Stimulated activated memory B cell treated with anti-CD40 and anti-IgM and Interleukin-4, amounts not matched to agents 10 μg/mL and 1 μg/mL and 100 μg/mL, for 72 hours (primary cell): ENCODE data around the gene SAP25.

Experiments
- ATAC-seq: fragments of 150-1000 bp; cut with Tn5 transposase; 2 replicates; pipeline ENCODE4 v1.10.0; 2021
- H3K27ac Mint-ChIP-seq: one replicate; pipeline ENCODE4 v1.8.0; 2022; ENCODE audit warnings: mild to moderate bottlenecking, mixed read lengths
- H3K27me3 Mint-ChIP-seq: one replicate; pipeline ENCODE4 v1.8.0; 2022; ENCODE audit warnings: mixed read lengths
- H3K36me3 Mint-ChIP-seq: one replicate; pipeline ENCODE4 v1.8.0; 2022; ENCODE audit warnings: mixed read lengths
- H3K4me1 Mint-ChIP-seq: one replicate; pipeline ENCODE4 v1.8.0; 2022; ENCODE audit warnings: mixed read lengths
- H3K4me3 Mint-ChIP-seq: one replicate; pipeline ENCODE4 v1.8.0; 2022; ENCODE audit warnings: mild to moderate bottlenecking, moderate library complexity, mixed read lengths
- H3K9me3 Mint-ChIP-seq: one replicate; pipeline ENCODE4 v1.8.0; 2022; ENCODE audit warnings: mixed read lengths

Gene SAP25

DNA sequence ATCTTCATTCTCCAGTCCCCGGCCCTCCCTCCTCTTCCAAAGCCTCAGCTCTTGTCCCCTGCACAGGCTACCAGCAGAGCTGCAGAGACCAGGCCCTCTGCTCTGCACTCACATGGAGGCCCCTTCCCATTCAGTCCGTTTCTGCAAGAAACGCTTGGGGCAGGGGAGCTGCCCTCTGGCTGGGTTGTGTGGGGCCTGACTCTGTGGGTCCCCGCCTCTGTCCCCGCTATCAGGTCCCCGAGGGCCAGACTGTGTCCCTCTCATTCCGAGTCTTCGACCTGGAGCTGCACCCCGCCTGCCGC is 30.0 kb upstream of the SAP25 start:
- peak overlapping the region; percentile 87 for H3K27ac Mint-ChIP-seq
- H3K4me3 Mint-ChIP-seq = peak overlapping the region; percentile 81
- H3K4me1 Mint-ChIP-seq = peaks cover 22% of the 10 kb centered on the region
- ATAC-seq = peak; percentile 3
- no peaks in the 10 kb centered on the region for H3K36me3 Mint-ChIP-seq
- H3K27me3 Mint-ChIP-seq = no peaks in the 10 kb centered on the region
- H3K9me3 Mint-ChIP-seq = no peaks in the 10 kb centered on the region

- Mint-ChIP-seq H3K4me1 (peaks cover 22% of the 10 kb centered on the region), H3K36me3 (no peaks in the 10 kb centered on the region), H3K27me3 (no peaks in the 10 kb centered on the region), H3K4me3 (peak overlapping the region; percentile 81), H3K27ac (peak overlapping the region; percentile 87), H3K9me3 (no peaks in the 10 kb centered on the region)
- ATAC-seq = no peak
Measured at GRCh38 chr7:100602889-100603725, 29.4 kb upstream of the SAP25 start.

GRCh38 chr7:100600730-100601038 is 27.0 kb upstream of the SAP25 start:
- H3K4me1 Mint-ChIP-seq = peaks cover 19% of the 10 kb centered on the region
- H3K27ac Mint-ChIP-seq = no peak overlapping the region
- H3K36me3 Mint-ChIP-seq = no peaks in the 10 kb centered on the region
- no peaks in the 10 kb centered on the region for H3K9me3 Mint-ChIP-seq
- H3K27me3 Mint-ChIP-seq = no peaks in the 10 kb centered on the region
- H3K4me3 Mint-ChIP-seq = no peak overlapping the region
- no peak for ATAC-seq

- no peaks in the 10 kb centered on the region for H3K36me3 Mint-ChIP-seq
- H3K27me3 Mint-ChIP-seq = no peaks in the 10 kb centered on the region
- no peaks in the 10 kb centered on the region for H3K9me3 Mint-ChIP-seq
- H3K27ac Mint-ChIP-seq = no peak overlapping the region
- ATAC-seq = no peak
- peaks cover 13% of the 10 kb centered on the region for H3K4me1 Mint-ChIP-seq
- no peak overlapping the region for H3K4me3 Mint-ChIP-seq
Measured at GRCh38 chr7:100599911-100600729, 26.4 kb upstream of the SAP25 start.

- ATAC-seq = no peak
- H3K9me3 Mint-ChIP-seq = no peaks in the 10 kb centered on the region
- no peak overlapping the region for H3K4me3 Mint-ChIP-seq
- H3K36me3 Mint-ChIP-seq = no peaks in the 10 kb centered on the region
- peaks cover 8% of the 10 kb centered on the region for H3K27me3 Mint-ChIP-seq
- H3K27ac Mint-ChIP-seq = no peak overlapping the region
- peaks cover 1% of the 10 kb centered on the region for H3K4me1 Mint-ChIP-seq
Measured at GRCh38 chr7:100598425-100598824, 24.7 kb upstream of the SAP25 start.

DNA sequence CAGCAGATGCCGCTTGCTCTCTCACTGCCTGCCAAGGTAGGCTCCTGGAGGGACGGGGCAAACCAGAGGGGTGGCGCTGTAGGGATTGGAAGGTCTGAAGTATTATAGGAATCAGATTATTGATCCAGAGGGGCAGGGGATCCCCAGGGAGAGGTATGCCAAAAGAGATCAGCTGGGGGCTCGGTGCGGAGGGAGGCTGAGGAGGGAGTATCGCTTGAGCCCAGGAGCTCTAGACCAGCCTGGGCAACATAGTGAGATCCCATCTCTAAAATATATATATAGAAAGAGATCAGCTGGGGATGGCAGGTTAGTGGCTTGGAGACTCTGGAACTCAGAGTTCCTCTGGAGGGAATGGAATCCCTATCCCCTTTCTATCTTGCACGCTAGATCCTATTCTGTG is 21.5 kb upstream of the SAP25 start:
- H3K36me3 Mint-ChIP-seq = no peaks in the 10 kb centered on the region
- H3K27me3 Mint-ChIP-seq = peaks cover 35% of the 10 kb centered on the region
- H3K9me3 Mint-ChIP-seq = no peaks in the 10 kb centered on the region
- no peak overlapping the region for H3K4me3 Mint-ChIP-seq
- no peaks in the 10 kb centered on the region for H3K4me1 Mint-ChIP-seq
- ATAC-seq = no peak
- no peak overlapping the region for H3K27ac Mint-ChIP-seq

- ATAC-seq = no peak
- H3K4me3 Mint-ChIP-seq = no peak overlapping the region
- peaks cover 46% of the 10 kb centered on the region for H3K27me3 Mint-ChIP-seq
- no peaks in the 10 kb centered on the region for H3K36me3 Mint-ChIP-seq
- H3K9me3 Mint-ChIP-seq = no peaks in the 10 kb centered on the region
- no peak overlapping the region for H3K27ac Mint-ChIP-seq
- no peaks in the 10 kb centered on the region for H3K4me1 Mint-ChIP-seq
Measured at GRCh38 chr7:100591596-100591995, 17.9 kb upstream of the SAP25 start.

GRCh38 chr7:100590077-100590737 is 16.5 kb upstream of the SAP25 start:
- Mint-ChIP-seq H3K4me1 (peaks cover 4% of the 10 kb centered on the region), H3K27me3 (peaks cover 46% of the 10 kb centered on the region), H3K4me3 (no peak overlapping the region), H3K36me3 (no peaks in the 10 kb centered on the region), H3K9me3 (no peaks in the 10 kb centered on the region), H3K27ac (no peak overlapping the region)
- no peak for ATAC-seq

DNA sequence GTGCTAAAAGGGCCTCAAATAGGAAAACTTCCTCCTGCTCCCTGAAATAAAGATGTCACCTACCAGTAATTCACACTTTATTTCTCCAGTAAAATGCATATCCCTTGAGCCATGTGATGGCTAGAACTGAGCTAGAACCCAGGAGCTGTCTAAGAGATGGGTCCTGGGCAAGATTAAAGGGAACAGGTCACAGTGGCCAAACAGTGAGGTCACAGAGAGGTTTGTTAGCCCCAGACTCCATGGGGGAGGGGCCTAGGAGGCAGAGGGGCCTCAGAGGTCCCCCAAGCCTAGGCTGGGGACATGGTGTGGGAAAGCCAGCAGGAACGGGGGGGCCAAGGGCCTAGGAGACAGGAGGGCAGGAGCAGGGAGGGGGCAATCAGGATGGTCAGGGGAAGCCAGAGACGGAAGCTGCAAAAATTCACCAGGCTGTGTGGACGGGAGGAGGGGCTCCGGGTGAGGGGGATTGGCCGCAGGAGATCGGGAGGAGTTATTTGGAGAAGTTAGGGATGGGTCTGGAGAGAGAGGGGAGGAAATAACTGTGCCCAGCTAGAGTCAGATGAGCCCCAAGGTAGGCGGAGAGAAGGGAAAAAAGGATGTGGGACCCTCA is 15.7 kb upstream of the SAP25 start:
- ATAC-seq = no peak
- H3K36me3 Mint-ChIP-seq = no peaks in the 10 kb centered on the region
- H3K27me3 Mint-ChIP-seq = peaks cover 45% of the 10 kb centered on the region
- H3K27ac Mint-ChIP-seq = no peak overlapping the region
- H3K4me3 Mint-ChIP-seq = no peak overlapping the region
- H3K4me1 Mint-ChIP-seq = peaks cover 10% of the 10 kb centered on the region
- H3K9me3 Mint-ChIP-seq = no peaks in the 10 kb centered on the region

DNA sequence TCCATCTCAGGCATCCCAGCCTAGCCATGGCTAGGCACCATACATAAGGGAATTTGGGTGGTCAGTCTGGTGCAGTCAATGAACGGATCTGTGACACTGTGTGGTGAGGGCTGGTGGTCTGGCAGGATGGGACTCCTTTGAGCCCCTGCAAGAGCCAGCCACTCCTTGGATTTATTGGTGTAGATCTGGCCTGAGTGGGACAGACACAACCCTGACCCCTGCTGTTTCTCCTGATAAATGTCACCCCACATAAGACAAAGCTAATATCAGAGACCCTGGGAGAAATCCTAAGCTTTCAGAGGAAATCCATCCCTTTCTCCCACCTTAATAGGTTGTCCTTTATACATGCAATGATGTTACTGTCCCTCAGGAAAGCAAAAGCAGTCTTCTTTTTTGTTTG is 14.7 kb upstream of the SAP25 start:
- no peak overlapping the region for H3K27ac Mint-ChIP-seq
- ATAC-seq = no peak
- peaks cover 37% of the 10 kb centered on the region for H3K27me3 Mint-ChIP-seq
- H3K4me1 Mint-ChIP-seq = peaks cover 19% of the 10 kb centered on the region
- H3K9me3 Mint-ChIP-seq = no peaks in the 10 kb centered on the region
- H3K4me3 Mint-ChIP-seq = no peak overlapping the region
- H3K36me3 Mint-ChIP-seq = no peaks in the 10 kb centered on the region

GRCh38 chr7:100586266-100587025 is 12.7 kb upstream of the SAP25 start, which contains the start of gene FBXO24:
Gene FBXO24 (plus strand): TSS chr7:100586328. CDS start chr7:100586626, 298 bp downstream.
- H3K27me3 Mint-ChIP-seq = peaks cover 21% of the 10 kb centered on the region
- no peaks in the 10 kb centered on the region for H3K9me3 Mint-ChIP-seq
- H3K36me3 Mint-ChIP-seq = no peaks in the 10 kb centered on the region
- peak within 1 kb of the TSS; percentile 97 for H3K4me3 Mint-ChIP-seq
- peak; percentile 94 for ATAC-seq
- peak within 1 kb of the TSS; percentile 92 for H3K27ac Mint-ChIP-seq
- H3K4me1 Mint-ChIP-seq = peaks cover 24% of the 10 kb centered on the region

GRCh38 chr7:100585511-100586265 is 12.0 kb upstream of the SAP25 start, which contains the start of gene LRCH4:
Gene LRCH4 (minus strand): TSS chr7:100586129. CDS start chr7:100586100, 29 bp downstream.
- Mint-ChIP-seq H3K9me3 (no peaks in the 10 kb centered on the region), H3K36me3 (no peaks in the 10 kb centered on the region), H3K27ac (peak within 1 kb of the TSS; percentile 92), H3K4me1 (peaks cover 24% of the 10 kb centered on the region), H3K27me3 (peaks cover 15% of the 10 kb centered on the region), H3K4me3 (peak within 1 kb of the TSS; percentile 97)
- peak; percentile 56 for ATAC-seq

DNA sequence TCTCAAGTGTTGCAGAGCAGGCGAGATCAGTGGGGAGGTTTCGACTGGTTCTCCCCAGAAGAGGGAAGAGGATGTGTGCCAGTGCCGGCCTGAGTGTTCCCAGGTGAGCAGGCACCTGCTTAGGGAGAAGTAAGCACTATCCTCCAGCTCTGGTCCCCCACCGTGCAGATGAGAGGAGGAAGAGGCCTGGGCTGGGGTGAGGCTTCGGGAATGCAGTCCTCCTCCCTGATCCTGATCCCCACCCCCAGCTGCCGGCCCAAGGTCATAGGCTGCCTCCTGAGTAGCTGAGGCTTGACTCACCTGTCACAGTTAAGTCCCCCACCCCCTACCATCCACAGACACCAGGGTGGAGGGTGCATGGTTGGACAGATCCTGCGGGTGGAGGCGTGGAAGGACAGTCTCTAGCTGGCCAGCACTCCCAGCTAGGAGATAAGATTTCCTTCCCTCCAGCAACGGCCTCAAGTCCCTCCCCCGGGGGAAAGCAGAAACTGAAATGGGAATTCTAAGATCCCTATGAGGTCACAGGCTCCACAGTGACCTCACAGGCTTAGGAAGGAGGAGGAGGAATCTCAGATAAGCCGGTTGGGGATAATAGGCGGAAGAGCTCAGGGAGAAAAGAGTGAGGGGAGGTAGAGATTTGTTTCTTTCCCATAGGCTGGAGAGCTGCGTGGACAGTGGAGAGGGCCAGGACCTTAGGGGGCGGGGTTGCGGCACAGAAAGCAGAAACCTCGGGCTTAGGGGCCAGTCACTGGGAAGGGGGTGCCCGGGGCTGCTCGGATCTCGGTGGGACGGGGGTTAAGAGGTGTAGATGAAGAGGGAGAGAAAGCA is 11.2 kb upstream of the SAP25 start:
- Mint-ChIP-seq H3K4me3 (peak overlapping the region; percentile 97), H3K27ac (peak overlapping the region; percentile 92), H3K4me1 (peaks cover 24% of the 10 kb centered on the region), H3K9me3 (no peaks in the 10 kb centered on the region), H3K36me3 (no peaks in the 10 kb centered on the region), H3K27me3 (peaks cover 7% of the 10 kb centered on the region)
- ATAC-seq = no peak
